ENCODE data around the gene FCHO2. TPM values are rescaled to one million over a fixed set of nuclear protein-coding genes. Genes with fewer than 3 reads are reported as not detected.

The FCHO2 gene
- total RNA-seq, 6 experiments from 2014 or later = 11.7 to 22.8 (median 14.8) TPM

- Histone ChIP-seq H3K4me1 (no peaks in the 10 kb centered on the region), H3K27me3 (no peaks in the 10 kb centered on the region), H3K27ac (no peak overlapping the region), H3K36me3 (no peaks in the 10 kb centered on the region), H3K9me3 (no peaks in the 10 kb centered on the region), H3K4me3 (no peak overlapping the region)
- WGBS (ENCODE audit: insufficient coverage, low coverage, low lambda C conversion rate, missing lambda C conversion rate) = 77% methylated on average over 1 of the region's 1 CpG
- TF ChIP-seq POLR2A (IDR thresholded peaks at IDR 0.05) (no peak), CTCF (IDR thresholded peaks at IDR 0.05) (no peak)
- intact Hi-C loops (cut with DNase I) = no loop called here
- no peak for DNase-seq
- no peak for ATAC-seq
Observed at GRCh38 chr5:73112359-73112758, 156.5 kb downstream of the FCHO2 start.

DNA sequence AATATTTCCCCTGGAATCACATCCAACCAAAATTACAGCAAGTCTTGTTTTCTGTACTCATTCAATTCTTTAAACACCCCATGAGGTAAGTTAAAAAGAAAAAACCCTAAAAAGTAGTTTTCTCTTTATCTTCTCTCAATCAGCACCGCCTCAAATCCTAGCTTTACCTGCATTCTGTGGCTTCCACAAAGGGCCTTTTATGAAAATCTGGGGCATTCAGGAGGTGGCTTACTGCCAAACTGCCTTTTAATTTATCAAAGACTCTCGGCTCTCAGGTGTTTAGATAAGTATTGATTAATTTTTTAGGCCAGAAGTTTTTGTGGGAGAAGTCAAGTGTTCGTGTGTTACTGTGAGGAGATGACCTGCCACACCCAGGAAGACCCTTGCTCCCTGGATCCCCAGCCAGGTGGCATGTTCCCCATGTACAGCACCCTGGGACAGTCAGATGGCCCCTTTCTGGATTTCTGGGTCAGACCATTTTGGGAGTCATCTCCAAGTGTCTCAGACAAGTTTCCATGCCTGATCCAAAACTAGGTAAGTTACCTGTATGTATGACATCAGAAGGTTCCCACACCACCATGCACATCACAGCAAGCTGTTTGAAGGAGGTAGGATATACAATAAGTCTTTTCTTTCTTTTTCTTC lies 158.3 kb downstream of the FCHO2 start:
- no peak for ATAC-seq
- Histone ChIP-seq H3K27ac (no peak overlapping the region), H3K36me3 (no peaks in the 10 kb centered on the region), H3K4me3 (no peak overlapping the region), H3K9me3 (no peaks in the 10 kb centered on the region), H3K4me1 (peaks cover 0 to 9% (median 4%) of the 10 kb centered on the region in 4 donors), H3K27me3 (no peaks in the 10 kb centered on the region)
- no peak for TF ChIP-seq CTCF (IDR thresholded peaks at IDR 0.05)
- no peak for TF ChIP-seq POLR2A (IDR thresholded peaks at IDR 0.05)
- WGBS (ENCODE audit: insufficient coverage, low coverage, low lambda C conversion rate, missing lambda C conversion rate) = 40% methylated on average over 2 of the region's 3 CpGs
- DNase-seq = no peak
- intact Hi-C loops (cut with DNase I) = no loop called here

GRCh38 chr5:73115399-73116051 lies 159.7 kb downstream of the FCHO2 start:
- no peaks in the 10 kb centered on the region for H3K27me3 ChIP-seq
- TF ChIP-seq CTCF (IDR thresholded peaks at IDR 0.05) (no peak), POLR2A (IDR thresholded peaks at IDR 0.05) (no peak)
- WGBS (ENCODE audit: insufficient coverage, low coverage, low lambda C conversion rate, missing lambda C conversion rate) = 79% methylated on average over 3 of the region's 4 CpGs
- H3K27ac ChIP-seq = no peak overlapping the region
- no peak for ATAC-seq
- no peak overlapping the region for H3K4me3 ChIP-seq
- intact Hi-C loops (cut with DNase I) = no loop called here
- no peaks in the 10 kb centered on the region for H3K36me3 ChIP-seq
- H3K9me3 ChIP-seq = no peaks in the 10 kb centered on the region
- no peak for DNase-seq
- peaks cover 0 to 10% (median 5%) of the 10 kb centered on the region in 4 donors for H3K4me1 ChIP-seq

DNA sequence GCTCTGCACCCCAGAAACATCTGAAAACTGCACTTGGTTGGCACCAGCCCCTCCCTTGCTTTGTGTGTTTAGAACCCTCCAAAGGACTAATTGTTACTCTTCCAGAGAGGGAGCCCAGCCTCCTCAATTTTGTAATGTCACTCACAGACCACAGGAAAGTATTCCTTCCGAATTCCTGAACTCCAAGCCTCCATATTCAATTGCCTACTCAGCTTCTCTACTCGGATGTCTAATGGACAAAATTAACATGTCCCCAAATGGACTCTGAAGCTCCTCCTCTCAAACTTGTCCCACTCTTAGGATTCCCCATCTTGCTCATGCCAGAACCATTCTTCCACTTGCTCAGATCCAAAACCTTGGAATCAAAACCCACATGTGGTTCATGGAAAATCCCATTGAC lies 160.7 kb downstream of the FCHO2 start:
- Histone ChIP-seq H3K27me3 (no peaks in the 10 kb centered on the region), H3K4me3 (no peak overlapping the region), H3K36me3 (no peaks in the 10 kb centered on the region), H3K27ac (no peak overlapping the region), H3K9me3 (no peaks in the 10 kb centered on the region), H3K4me1 (peaks cover 0 to 10% (median 5%) of the 10 kb centered on the region in 4 donors)
- ATAC-seq (no peak), DNase-seq (no peak)
- intact Hi-C loops (cut with DNase I) = no loop called here
- 71% methylated on average over 1 of the region's 2 CpGs for WGBS (ENCODE audit: insufficient coverage, low coverage, low lambda C conversion rate, missing lambda C conversion rate)
- TF ChIP-seq CTCF (IDR thresholded peaks at IDR 0.05) (no peak), POLR2A (IDR thresholded peaks at IDR 0.05) (no peak)
